Small intestine (tissue), 7 donors: ENCODE measurements around the gene IL13. TPM values are rescaled to one million over a fixed set of nuclear protein-coding genes. Genes with fewer than 3 reads are reported as not detected.

ENCODE experiments used
- DNase-seq, 2 donors: peaks; one replicate each; pipeline versions ENCODE4 v3.0.0 to v3.0.0-alpha.2; 2013
- FAIRE-seq: peaks from 2 replicates; lab custom pipeline; 2012; peaks lifted over from hg19 to GRCh38; lab: Jason Lieb, UNC
- H3K27ac ChIP-seq, 3 donors: one replicate each; pipeline ENCODE4 v1.5.1; 2013; ENCODE audit warnings: low read length in 2 of 3, mild to moderate bottlenecking in 2 of 3, control low read depth in 1 of 3, inconsistent platforms in 1 of 3, low read depth in 1 of 3, moderate library complexity in 1 of 3
- H3K27me3 ChIP-seq, 3 donors: one replicate each; pipeline ENCODE4 v1.6.1; 2013; ENCODE audit warnings: low read length in 3 of 3, inconsistent platforms in 1 of 3; ENCODE audit not compliant: control insufficient read depth in 3 of 3, insufficient read depth in 3 of 3
- H3K36me3 ChIP-seq, 3 donors: one replicate each; pipeline ENCODE4 v1.6.1; 2013; ENCODE audit warnings: low read length in 3 of 3, inconsistent platforms in 1 of 3, low read depth in 1 of 3, mild to moderate bottlenecking in 1 of 3, moderate library complexity in 1 of 3; ENCODE audit not compliant: control insufficient read depth in 3 of 3, insufficient read depth in 2 of 3
- H3K4me1 ChIP-seq, 3 donors: one replicate each; pipeline ENCODE4 v1.6.1; 2013; ENCODE audit warnings: low read length in 2 of 3, inconsistent platforms in 1 of 3, low read depth in 1 of 3, mild to moderate bottlenecking in 1 of 3, moderate library complexity in 1 of 3; ENCODE audit not compliant: control insufficient read depth in 3 of 3, insufficient read depth in 2 of 3
- H3K4me3 ChIP-seq, 3 donors: one replicate each; pipeline ENCODE4 v1.5.1; 2013; ENCODE audit warnings: low read length in 3 of 3, control low read depth in 1 of 3, inconsistent platforms in 1 of 3, low read depth in 1 of 3, mild to moderate bottlenecking in 1 of 3, moderate library complexity in 1 of 3
- H3K9me3 ChIP-seq, 2 donors: one replicate each; pipeline ENCODE4 v1.6.1; 2013; ENCODE audit warnings: low read depth in 1 of 2, low read length in 1 of 2; ENCODE audit not compliant: control insufficient read depth in 2 of 2, insufficient read depth in 1 of 2
- WGBS, 3 donors: extraction: QIAGEN DNeasy Blood & Tissue Kit; methylation state at CpG; one replicate each; pipeline ENCODE4 v1.1.7; 2013; 5-methylcytosine and 5-hydroxymethylcytosine counted together
- polyA plus RNA-seq, 4 donors: library from polyadenylated mRNA; stranded (reverse) in 3 of 4; unstranded in 1 of 4; fragments of 200-250 nt in 3 of 4; fragments of 120-200 nt in 1 of 4; gene quantifications; one replicate each; pipeline versions ENCODE4 v1.2.1 to v1.2.3, GENCODE V29; 2013
- donor health status: healthy with polysubstance abuse.
- donor health status: control.
- donor health status: control.
- donor health status: Bipolar disorder and iron deficiency.
- donor health status: healthy.

IL13 gene
- polyA plus RNA-seq, 4 donors, result 0.54 TPM; not detected in 3

DNA sequence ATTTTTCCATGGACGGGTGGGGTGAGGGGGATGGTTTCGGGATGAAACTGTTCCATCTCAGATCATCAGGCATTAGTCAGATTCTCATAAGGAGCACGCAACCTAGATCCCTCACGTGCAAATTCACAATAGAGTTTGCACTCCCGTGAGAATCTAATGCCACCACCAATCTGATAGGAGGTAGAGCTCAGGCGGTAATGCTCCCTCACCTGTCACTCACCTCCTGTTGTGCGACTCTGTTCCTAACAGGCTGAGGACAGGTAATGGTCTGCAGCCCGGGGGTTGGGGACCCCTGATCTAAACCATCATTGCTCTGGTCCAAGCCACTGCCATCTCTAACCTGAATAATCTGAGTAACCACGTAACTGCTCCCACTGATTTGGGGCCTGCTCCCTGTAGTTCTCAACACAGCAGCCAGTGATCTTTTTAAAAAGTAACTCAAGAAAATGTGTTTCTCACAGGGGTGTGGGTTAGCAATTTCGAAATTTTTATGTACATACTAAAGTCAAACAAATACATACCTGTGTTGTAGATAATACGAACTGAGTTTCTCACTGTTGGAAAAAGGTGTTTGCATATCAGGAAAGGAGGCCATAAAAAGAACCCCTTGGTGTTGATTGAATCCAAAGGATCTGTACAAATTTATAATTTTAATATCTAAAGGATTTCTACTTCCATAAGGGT is 11.2 kb upstream of the IL13 start:
- H3K4me3 ChIP-seq, result no peak overlapping the region
- DNase-seq, result no peak
- H3K4me1 ChIP-seq, result no peaks in the 10 kb centered on the region
- H3K9me3 ChIP-seq, result peaks cover 0 to 8% of the 10 kb centered on the region in 2 donors
- H3K36me3 ChIP-seq, result peaks cover 0 to 14% (median 6%) of the 10 kb centered on the region in 3 donors
- 81 to 85% (median 82%) methylated on average over 11 of the region's 11 CpGs for WGBS, 3 donors
- FAIRE-seq, result no peak
- H3K27me3 ChIP-seq, result no peaks in the 10 kb centered on the region
- no peak overlapping the region for H3K27ac ChIP-seq

- WGBS, 3 donors, result 83 to 90% (median 85%) methylated on average over 2 of the region's 2 CpGs
- Histone ChIP-seq H3K27me3 (no peaks in the 10 kb centered on the region), H3K9me3 (peaks cover 0 to 8% of the 10 kb centered on the region in 2 donors), H3K36me3 (peaks cover 0 to 10% (median 2%) of the 10 kb centered on the region in 3 donors), H3K4me3 (no peak overlapping the region), H3K27ac (no peak overlapping the region), H3K4me1 (no peaks in the 10 kb centered on the region)
- no peak for FAIRE-seq
- no peak for DNase-seq
These were observed 10.5 kb upstream of the IL13 start for GRCh38 chr5:132647473-132647872.

- peaks cover 0 to 2% (median 0%) of the 10 kb centered on the region in 3 donors for H3K27me3 ChIP-seq
- WGBS, 3 donors, result 97 to 100% (median 98%) methylated on average over 1 of the region's 1 CpG
- DNase-seq (no peak), FAIRE-seq (no peak)
- H3K4me3 ChIP-seq, result no peak overlapping the region
- H3K36me3 ChIP-seq, result peaks cover 0 to 6% (median 2%) of the 10 kb centered on the region in 3 donors
- H3K4me1 ChIP-seq, result no peaks in the 10 kb centered on the region
- H3K27ac ChIP-seq, result no peak overlapping the region
- peaks cover 0 to 8% of the 10 kb centered on the region in 2 donors for H3K9me3 ChIP-seq
These were observed 9.6 kb upstream of the IL13 start for GRCh38 chr5:132648355-132648754.

GRCh38 chr5:132651838-132652469 is 6.0 kb upstream of the IL13 start:
- Histone ChIP-seq H3K27me3 (peaks cover 0 to 30% (median 9%) of the 10 kb centered on the region in 3 donors), H3K27ac (no peak overlapping the region), H3K4me1 (peaks cover 0 to 10% (median 0%) of the 10 kb centered on the region in 3 donors), H3K9me3 (peaks cover 0 to 8% of the 10 kb centered on the region in 2 donors), H3K4me3 (no peak overlapping the region), H3K36me3 (no peaks in the 10 kb centered on the region)
- no peak for DNase-seq
- no peak for FAIRE-seq
- 61 to 83% (median 74%) methylated on average over 4 of the region's 4 CpGs for WGBS, 3 donors

- WGBS, 3 donors, result 52 to 64% (median 57%) methylated on average over 7 of the region's 7 CpGs
- FAIRE-seq (no peak), DNase-seq (no peak)
- Histone ChIP-seq H3K36me3 (no peaks in the 10 kb centered on the region), H3K4me3 (no peak overlapping the region), H3K27ac (no peak overlapping the region), H3K27me3 (peaks cover 0 to 33% (median 9%) of the 10 kb centered on the region in 3 donors), H3K9me3 (peaks cover 0 to 3% of the 10 kb centered on the region in 2 donors), H3K4me1 (peaks cover 0 to 10% (median 0%) of the 10 kb centered on the region in 3 donors)
These were observed 4.3 kb upstream of the IL13 start for GRCh38 chr5:132653716-132654115.

DNA sequence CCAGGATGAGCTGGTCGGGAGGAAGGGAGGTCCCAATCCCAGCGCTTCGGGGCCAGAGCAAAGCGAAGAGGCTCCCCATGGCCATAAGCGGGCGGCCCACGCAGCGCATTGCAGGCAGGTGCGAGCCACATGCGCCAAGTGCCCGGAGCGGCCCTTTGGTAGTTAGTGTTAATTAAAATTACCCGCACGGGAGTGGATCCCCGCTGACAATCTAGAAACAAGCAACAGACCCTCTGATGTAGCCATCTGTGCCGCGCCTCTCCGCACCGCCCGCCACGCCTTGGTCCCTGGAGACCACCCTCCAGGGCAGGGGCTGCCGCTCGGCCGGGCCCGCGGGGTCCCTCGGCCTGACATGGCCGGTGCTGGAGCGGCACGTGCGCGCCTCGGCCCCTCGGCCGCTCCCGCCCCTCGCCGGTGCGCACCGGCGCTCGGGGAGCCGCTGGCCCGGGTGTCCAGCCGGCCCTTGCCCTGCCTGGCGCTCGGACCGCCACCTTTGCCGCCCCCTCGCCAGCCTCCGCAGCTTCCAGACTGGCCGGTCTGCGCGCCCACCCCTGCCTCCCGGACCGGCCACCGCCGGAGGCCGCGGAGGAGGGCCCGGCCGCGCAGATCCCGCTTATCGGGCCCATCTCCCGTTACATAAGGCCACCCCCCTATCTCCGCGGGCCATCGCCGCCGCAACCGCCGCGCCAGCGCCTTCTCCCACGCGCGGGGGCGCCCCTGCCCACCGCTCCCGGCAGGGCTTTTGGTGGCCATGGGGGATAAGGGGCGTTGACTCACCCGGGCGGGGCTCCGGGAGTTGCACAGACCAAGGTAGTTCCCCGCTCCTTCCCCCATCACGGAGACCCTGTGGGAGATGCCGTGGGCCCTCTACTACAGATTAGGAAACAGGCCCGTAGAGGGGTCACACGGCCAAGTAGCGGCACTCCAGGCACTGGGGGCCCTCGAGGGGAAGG is 1.9 kb upstream of the IL13 start:
- Histone ChIP-seq H3K27me3 (peaks cover 0 to 33% (median 9%) of the 10 kb centered on the region in 3 donors), H3K4me3 (peak overlapping the region; percentile 1 to 51 (median 16)), H3K9me3 (no peaks in the 10 kb centered on the region), H3K36me3 (no peaks in the 10 kb centered on the region), H3K4me1 (peaks cover 0 to 12% (median 0%) of the 10 kb centered on the region in 3 donors), H3K27ac (no peak overlapping the region)
- no peak for FAIRE-seq
- DNase-seq, result peak in 1 of 2 donors; percentile 51
- 7 to 11% (median 9%) methylated on average over 69 to 92 of the region's 92 CpGs for WGBS, 3 donors

DNA sequence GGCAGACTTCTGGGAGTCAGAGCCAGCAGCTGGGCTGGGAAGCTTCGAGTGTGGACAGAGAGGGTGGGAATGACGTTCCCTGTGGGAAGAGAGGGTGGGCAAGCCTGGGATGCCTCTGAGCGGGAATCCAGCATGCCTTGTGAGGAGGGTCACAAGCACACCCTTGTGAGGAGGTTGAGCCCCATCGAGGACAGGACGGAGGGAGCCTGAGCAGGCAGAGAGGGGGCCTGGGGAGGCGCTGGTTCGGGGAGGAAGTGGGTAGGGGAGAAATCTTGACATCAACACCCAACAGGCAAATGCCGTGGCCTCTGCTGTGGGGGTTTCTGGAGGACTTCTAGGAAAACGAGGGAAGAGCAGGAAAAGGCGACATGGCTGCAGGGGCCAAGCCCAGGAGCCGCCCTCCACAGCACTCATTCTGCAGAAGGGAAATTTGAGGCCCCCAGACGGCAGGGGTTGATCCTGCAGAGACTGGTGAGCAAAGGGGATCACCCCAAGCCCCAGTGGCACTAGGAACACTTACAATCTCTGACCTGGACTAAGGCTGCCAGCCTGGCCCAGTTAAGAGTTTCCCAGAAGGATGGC is 1.1 kb upstream of the IL13 start:
- DNase-seq (no peak), FAIRE-seq (no peak)
- Histone ChIP-seq H3K4me1 (peaks cover 0 to 12% (median 0%) of the 10 kb centered on the region in 3 donors), H3K27ac (no peak overlapping the region), H3K9me3 (no peaks in the 10 kb centered on the region), H3K36me3 (no peaks in the 10 kb centered on the region), H3K27me3 (peaks cover 0 to 33% (median 9%) of the 10 kb centered on the region in 3 donors), H3K4me3 (no peak overlapping the region)
- 63 to 81% (median 78%) methylated on average over 12 of the region's 12 CpGs for WGBS, 3 donors
